COLO668 (cell line): ENCODE results near the gene GPA33.

Experiments used
- DNase-seq: peaks from one replicate; lab custom pipeline; 2025; ENCODE audit not compliant: unreplicated experiment; lab: John Stamatoyannopoulos, UW

Gene GPA33

DNA sequence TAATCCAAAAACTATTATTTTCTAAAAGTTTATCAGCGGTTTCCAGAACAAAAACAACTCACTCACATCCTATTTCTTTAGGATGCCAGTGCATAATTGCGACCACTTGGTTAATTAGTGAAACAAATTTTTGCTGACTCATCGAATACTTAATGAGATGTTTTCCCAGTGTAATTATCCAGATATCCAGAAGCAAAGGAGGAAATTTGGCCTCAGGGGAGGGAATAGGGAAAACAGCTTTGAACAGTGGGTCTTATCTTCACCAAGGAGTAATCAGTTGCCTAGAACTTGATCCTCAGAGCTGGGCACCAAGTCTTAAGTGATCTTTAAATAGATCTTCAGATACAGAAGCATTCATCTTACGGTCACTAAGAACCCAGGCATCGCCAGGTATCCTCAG, 28.0 kb upstream of the GPA33 start:
- no peak for DNase-seq

DNA sequence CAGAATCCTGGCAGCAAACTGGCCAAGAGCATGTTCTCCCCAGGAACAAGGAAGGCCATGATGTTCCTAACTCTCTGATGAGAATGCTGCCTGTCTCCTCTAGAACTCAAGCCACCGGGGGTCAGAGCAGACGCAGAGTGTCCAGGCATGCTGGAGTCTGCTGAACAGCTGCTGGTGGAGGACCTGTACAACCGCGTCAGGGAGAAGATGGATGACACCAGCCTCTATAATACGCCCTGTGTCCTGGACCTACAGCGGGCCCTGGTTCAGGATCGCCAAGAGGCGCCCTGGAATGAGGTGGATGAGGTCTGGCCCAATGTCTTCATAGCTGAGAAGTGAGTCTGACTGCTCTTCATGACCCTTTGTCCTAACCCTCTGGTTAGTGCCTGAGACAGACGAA, 27.0 kb upstream of the GPA33 start:
- DNase-seq = no peak

DNA sequence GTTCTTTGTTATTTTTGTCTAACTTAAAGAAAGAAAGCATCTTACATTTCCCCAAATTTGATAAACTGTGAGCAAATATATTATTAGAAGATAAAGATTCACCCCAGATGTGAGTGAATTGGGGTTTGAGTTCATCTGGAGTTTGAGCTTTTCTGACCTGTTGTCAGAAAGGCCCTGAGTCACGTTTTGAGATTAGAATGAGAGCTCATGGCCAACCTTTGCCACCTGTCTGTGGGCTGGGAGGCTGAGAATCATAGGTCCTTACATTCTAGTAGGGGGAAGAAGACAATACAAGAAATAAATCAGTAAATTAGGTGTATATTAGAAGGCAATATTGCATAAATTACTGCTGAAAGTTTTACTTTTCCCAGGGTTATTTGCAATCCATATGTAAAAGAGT, 26.0 kb upstream of the GPA33 start:
- DNase-seq = no peak

DNA sequence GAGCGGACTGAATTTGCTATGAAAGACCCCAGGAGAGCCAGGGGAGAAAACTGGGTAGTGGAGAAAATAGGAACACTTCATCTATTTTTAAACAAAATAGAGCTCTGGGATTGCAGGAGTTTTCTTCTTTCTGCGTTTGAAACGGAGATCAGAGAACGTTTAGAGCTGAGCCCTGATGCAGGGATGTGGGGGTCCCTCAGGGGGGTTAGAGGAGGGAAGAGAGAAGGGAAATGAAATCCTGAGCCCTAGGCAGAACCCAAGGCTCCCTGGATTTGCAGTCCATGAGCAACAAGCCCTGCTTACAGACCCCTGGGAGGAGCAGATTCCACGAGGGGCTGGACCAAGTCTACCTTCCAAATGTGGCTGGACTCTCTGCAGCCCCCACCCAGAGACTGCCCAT, 25.5 kb upstream of the GPA33 start:
- DNase-seq = no peak

DNA sequence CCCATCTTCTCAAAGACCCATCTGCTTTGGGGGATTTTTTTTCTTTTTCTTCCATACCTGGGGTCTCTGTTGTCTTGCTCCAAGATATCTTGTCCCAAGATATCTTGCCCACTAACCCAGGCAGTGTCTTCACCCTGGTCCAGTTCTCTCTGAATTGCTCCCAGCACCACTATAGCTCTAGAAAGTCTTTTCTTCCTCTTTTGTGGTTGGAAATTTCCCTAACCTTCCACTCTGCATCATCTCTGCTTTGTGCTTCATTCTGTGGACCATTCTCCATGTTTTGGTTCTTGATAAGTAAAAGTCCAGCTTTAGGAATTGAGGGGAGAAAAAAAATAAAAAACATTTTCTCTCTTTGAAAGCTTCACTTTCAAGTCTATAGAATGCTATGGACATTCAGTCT, 24.5 kb upstream of the GPA33 start:
- DNase-seq = no peak

DNA sequence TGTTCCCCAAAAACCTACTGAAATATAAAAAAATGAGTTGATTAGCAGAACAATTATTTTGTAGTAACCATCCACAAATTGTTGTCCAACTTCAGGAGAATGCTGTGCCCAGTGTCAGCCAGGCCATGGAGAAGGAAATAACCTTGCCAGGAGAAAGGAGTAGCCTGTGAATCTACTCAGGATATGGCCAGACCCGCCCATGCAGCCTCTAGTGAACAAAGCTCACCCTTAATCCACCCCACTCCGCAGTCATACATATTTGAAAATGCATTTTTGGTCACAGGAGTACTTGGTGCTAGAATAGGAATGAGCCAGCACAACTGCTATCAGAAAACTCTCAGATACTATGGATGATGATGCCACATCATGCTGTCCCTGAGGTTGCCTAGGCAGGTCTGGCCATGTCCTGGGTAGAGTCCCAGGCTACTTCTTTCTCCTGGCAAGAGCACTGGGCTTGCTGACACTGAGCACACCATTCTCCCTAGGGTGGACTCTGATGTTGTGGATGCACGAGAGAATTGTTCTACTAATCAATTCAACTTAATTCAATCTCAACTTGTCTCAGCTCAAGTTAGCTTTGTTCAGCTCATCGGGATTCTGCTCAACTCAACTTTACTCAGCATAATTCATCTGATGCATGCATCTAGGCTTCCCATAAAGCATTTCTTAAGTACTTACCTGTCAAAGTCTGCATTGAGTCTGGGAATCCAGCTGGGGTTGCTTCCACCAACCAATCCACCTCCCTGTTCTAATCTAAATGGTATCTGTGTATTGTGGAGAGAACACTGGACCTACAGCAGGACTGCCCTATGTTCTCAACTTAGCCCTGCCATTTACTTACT, 21.9 kb upstream of the GPA33 start:
- no peak for DNase-seq

DNA sequence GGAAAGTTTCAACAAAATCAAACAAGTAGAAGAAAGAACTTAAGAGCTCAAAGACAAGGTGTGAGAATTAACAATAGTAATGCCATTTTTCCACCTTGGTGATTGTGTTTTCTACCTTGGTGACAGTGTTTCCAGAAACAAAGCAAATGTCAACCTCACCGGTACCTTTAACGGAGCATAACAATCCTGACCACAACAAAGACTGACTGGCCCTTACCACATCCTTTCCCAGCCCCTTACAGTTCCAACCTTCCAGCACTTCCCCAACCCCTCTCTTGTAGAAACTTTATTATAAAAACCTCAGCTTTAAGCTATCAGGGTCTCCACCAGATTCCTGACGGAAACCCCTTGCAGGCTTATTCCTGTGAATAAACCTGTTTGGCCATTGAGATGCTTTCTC, 20.4 kb upstream of the GPA33 start:
- no peak for DNase-seq

DNA sequence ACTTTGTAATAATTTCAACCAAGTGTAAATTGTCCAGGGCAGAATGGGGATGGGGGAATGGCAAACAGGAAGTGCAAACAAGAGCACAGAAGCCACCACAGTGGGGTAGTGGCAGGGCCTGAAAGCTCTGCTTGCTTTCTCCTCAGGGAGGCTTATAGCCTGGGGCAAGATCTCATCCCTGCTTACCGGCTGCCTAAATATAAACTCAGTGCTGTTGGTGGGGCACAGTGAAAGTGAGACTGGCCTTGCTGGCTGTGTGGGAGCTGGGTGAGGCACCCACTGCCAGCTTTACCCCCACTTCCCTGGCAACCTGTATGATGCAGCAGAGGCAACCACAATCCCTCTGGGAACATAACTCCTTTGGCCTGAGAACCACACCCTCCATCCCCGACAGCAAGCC, 18.9 kb upstream of the GPA33 start:
- DNase-seq = peak; percentile 55

DNA sequence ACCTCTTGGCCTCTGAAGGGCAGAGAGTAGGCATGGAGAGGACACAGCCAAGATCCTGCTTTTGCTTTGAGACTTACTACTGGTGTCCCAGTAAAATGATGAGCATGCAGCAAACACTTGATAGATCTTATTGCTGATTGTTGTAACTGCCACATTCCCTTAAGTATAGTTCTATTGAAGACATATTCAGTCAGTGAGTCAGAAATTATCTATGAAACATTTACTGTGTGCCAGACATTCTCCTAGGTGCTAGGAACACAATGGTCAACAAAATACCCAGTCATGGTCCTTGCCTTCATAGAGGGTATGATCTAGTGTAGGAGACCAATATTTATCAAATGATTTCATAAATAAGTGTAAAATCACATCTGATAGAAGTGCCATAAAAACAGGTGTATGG, 17.3 kb upstream of the GPA33 start:
- no peak for DNase-seq

DNA sequence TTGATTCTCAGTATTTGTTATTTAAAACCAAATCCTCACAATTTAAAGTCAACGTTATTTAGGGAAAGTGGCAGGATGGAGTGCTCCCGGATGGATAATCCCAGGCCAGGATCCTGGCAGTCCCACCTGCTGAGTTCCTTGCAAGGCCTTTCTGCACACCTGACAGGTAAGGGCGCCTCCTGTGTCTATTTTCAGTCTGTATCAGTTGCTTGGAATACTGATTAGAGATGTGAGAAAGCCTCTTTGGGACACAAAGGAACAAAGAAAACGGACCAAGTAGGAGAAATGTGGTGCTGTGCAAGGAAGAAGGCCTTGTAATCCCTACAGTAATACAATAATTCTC, 15.9 kb upstream of the GPA33 start:
- DNase-seq = no peak

DNA sequence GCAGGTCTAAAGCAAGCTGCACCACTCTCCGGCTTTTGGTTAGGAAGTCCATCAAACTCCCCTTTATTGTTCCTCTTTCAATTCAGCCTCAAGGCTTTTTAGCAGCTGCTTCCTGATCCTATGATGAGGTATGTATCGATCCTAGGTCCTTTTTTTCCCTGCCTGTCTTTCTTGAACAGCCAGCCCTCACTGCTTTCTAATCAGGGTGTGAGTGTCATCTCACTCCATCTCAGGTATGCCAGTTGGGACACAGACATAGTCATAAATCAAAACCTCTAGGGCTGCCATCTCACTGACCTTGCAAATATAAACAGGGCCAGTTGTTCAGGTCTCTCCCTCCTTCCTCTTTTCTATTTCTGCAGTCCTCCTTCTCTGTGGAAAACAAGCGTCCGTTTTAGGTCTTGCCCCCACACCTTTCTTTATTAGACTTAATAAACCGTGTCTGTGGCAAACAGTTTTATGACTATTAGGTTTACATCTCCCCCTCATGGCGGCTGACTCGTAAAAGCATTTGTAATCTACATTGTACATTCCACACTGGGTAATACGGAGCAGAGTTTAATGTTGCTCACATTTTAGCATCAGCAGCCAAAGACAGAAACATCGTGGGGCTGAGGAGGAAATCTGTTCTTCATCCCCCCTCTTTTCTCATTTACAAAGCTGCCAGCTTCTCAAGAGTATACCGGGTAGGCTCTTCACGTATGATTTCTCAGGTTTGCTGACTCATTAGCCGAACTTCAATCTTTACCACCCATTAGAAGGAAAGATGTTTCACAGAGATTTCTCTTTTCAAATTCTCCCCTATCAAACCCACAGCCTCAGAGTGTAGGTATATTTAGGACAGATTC, 15.3 kb upstream of the GPA33 start:
- peak; percentile 19 for DNase-seq

DNA sequence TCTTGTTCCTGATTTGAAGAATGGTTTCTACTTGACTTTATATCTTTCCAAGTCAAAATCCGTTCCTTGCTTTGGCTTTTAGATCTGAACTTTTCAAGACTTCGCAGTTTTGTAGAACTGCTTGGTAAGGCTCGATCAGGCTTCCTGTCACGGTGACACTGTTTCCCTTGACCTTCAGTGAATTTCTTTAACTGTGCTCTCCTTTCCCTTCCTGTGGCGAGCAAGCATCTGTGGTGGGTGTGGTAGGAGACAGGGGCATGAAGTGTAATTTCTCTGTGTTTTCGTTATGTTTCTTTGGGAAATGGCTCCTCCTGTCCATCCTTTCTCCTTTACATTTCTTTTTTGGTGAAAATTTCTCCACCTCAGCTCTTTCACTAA, 14.1 kb upstream of the GPA33 start:
- no peak for DNase-seq

DNA sequence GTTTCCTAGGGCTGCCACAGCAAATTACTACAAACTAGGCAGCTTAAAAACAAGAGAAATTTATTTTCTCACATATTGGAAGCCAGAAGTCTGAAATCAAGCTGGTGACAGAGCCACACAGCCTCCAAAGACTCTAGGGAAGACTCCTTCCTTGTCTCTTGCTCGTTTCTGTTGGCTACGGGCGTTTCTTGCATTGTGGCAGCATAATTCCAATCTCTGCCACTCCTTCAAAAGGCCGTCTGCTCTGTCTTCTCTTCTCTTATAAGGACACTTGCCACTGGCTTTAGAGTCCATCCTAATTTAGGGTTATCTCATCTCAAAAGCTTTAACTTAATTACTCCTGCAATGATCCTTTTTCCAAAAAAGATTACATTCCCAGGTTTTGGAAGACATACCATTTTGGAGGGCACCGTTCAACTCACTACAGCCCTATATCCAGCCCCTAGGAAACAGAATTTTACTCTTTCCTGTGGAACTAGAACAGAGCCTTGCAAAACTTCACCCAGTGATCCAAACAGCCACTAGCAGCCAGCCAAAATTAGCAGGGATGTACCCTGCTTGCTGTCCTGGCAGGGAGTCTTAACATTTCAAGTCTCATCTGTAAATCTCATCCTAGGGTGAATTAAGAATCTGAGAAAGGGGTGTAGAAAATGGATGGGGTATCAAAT, 12.9 kb upstream of the GPA33 start:
- no peak for DNase-seq

DNA sequence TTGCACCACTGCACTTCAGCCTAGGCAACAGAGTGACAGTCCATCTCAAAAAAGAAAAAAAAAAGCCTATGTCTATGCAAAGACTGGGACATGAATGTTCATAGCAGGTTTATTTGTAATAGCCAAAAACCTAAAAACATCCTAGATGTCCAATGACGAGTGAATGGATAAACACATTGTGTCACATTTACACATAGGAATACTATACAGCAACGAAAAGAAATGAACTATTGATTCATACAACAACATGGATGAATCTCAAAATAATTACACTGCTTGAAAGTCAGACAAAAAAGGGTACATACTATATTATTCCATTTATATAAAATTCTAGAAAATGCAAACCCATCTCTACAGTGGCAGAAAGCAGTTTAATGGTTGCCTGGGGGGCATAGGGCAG, 11.6 kb upstream of the GPA33 start:
- no peak for DNase-seq

DNA sequence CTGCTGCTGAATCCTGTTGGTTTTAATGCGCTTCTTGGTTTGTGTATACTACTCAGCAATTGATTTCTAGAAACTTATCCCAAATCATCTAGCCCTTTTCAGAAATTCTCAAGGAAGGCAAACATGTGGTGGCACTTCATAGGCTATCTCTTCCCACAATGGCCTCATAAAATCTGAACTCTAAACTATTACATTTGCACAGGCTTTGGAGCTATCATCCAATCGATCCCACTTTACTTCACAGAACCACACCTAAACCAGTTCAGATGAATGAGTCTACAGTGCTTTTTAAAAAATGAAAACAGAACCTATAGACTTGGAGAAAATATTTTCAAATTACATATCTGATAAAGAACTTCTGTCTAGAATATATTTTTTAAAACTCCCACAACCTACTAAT, 10.6 kb upstream of the GPA33 start:
- DNase-seq = no peak

DNA sequence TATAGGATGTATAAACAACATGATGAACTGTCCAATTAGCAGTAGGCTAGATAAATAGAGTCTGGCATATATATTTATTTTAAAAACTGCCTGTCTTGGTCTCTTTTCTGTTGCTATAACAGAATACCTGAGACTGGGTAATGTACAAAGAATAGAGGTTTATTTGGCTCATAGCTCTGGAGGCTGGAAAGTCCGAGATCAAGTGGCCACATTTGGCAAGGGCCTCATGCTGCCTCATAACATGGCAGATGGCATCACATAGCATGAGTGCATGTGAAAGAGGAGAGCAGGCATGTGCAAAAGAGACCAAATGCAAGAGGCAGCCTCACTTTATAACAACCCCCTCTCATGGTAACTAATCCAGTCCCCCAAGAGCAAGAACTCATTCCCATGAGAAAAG, 9.7 kb upstream of the GPA33 start:
- DNase-seq = no peak

DNA sequence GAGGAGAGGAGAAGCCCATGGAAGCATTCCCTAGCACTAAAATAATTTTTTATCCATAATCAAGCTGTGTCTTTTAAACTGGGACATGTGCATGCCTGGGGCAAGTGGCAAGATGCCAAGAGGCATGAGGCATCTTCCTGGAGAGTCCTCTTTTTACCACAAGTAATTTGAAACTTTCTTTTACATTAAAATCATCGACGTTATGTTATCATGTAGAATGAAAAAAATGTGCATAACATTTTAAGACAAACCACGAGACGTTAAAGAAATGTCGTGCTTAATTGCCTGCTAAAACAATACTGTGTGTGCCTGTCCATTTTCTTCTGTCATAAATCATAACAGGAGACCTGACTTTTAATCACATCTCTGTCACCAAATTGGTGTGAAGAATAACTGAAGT, 5.2 kb upstream of the GPA33 start:
- DNase-seq = peak; percentile 40

DNA sequence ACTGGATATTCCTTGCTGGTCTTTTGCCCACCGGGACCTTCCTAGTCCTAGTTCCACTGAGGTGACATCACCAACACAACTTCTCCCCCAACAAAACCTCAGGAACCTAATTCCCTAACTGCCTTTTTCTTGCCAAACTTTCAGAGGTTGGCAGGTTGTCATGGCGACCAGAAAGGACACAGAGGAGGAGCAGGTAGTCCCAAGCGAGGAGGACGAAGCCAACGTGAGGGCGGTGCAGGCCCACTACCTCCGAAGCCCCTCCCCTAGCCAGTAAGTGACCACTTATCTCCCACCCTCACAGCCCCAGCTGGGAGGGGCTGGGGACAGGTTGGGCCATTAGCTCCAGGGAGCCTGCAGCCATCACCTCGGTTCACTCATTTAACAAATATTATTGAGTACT, 4.5 kb upstream of the GPA33 start:
- DNase-seq = no peak

DNA sequence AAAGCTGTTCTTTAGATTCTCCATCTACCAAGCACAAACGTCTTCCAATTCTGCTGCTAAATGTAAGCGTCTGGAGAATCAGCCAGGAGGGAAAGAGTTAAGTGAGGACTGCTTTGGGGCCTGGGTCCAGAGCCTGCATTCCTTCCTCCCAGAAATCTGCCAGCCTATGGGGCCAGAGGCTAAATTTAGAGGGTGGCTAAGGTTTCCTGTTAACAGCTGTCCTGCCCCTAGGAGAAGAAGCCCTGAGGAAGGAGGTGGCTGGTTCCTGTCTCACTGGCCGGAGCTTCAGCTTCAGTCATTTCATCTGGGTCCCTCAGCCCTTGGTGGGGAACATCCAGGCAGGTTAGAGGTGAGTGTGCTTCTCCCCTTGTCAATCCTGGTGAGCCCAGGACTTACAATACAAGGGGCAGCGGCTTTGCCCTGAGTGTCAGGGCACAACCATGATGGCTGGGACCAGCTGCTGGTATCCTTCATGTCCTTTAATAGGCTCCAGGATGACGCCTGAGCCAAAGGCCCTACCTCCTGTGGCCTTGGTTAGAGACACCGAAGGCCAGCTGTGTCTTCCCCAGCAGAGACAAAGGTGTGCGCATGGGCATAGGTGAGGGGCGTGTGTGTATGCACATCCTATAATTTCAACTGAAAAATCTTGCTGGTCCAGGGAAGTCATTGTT, 3.8 kb upstream of the GPA33 start, which contains the start of gene STYXL2:
TSS of gene STYXL2 (plus strand) at position 230 of the 671 bp plus-strand sequence. CDS start 775 bp downstream, outside the sequence.
- no peak for DNase-seq

DNA sequence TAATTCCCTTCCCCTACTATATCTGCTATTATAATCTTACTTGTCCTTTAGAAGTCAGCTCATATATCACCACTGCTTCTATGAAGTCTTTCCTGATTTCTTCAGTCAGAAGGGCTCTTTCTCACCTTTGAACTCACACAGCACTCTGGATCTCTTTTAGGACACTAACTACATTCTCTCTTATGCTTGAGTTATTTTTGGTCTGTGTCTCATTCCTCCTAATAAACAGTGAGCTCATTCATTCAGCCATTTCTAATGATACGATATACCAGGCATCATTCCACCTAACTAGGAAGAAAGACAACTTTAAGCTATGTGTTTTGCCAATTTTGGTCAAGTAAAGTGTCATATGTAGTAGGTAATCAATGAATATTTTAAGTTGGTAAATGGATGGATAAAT, 2.5 kb upstream of the GPA33 start:
- no peak for DNase-seq

DNA sequence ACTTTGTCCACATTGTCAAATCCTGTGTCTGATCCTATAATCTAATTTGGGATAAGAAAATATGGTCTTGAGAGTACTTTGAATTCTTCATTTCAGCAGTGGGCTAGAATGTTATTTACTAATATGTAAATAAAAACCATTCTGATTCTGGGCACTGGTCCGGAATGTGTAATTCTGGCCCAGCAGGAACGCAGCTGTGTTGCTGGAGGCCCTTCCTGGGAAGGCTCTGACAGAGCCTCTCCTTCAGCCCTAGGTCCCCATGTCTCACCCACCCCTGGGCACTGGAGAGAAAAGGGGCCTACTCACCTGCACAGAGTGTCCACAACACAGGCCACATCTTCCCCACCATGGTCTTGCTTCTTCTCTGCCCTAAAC, 251 bp downstream of the GPA33 start:
- DNase-seq = no peak
